ENCODE data around the gene EXOC3.
"Not testable (repeated sequence)": the region's sequence is repeated elsewhere in the genome, so short reads cannot be mapped to it uniquely, and the experiment has no call there.

The EXOC3 gene

GRCh38 chr5:458547-459353 is 15.8 kb downstream of the EXOC3 start:
- DNase-seq, result no peak

- no peak for DNase-seq
Measured at GRCh38 chr5:459562-460272, 16.7 kb downstream of the EXOC3 start.

DNA sequence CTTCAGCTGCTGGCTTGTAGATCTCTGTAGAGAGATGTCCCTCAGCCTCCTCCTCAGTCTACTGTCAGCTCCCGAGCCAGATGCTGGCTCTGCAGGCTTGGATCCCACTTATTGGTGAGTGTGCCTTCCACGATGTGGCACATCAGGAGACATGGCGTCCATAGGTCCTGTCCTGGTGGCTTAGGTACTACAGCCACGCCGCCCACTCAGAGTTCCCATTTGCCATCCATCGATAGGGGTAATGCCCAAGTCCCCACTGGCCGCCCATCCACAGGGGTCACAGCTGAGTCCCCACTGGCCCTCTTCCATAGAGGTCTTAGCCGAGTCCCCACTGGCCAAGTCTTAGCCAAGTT is 17.3 kb downstream of the EXOC3 start:
- no peak for DNase-seq

DNA sequence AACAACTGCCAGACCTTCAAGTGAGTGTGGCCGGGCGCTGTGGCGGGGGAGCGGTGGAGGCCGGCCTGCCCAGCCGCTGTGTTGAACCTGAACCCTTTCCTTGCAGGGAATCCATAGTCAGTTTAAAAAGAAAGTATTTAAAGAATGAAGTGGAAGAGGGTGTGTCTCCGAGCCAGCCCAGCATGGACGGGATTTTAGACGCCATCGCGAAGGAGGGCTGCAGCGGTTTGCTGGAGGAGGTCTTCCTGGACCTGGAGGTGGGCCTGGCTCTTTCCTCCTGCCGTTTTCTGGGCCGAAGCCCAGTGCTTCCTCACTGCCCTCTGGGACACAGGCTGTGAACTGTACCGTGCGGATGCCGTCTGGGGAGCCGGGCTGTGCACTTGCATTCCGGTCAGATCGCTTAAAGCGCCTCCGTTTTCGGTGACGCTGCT is 19.1 kb downstream of the EXOC3 start:
- no peak for DNase-seq

DNA sequence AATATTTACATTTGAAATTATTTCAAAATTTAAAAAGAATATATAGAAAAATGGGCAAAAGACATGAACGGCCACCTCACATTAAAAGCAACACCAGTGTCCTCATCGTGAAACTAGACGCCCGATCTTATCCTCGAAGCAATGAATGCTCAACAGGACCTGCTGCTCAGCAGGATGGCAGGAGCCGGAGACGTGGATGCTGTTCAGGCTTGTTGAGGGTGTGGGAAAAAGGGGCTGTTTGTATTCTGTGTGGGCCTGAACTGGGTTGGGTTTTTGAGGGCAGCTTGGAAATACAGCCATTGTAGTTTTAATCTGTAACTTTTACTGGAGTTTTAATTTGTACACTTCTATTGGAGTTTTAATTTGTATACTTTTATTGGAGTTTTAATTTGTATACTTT is 20.3 kb downstream of the EXOC3 start:
- DNase-seq, result no peak

DNA sequence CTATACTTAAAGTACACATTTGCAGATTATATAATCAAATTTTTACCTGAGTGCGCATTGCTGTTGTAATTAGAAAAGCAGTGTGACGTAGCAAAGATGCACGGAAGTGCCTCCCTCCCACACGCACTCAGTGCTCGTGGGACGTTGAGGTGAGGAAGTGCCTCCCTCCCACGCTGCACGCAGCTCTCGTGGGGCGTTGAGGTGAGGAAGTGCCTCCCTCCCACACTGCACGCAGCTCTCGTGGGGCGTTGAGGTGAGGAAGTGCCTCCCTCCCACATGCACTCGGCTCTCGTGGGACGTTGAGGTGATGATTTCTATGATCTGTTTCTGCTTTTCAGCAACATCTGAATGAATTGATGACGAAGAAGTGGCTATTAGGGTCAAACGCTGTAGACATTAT is 21.0 kb downstream of the EXOC3 start:
- DNase-seq, result no peak

GRCh38 chr5:464446-464842 is 21.5 kb downstream of the EXOC3 start:
- no peak for DNase-seq

DNA sequence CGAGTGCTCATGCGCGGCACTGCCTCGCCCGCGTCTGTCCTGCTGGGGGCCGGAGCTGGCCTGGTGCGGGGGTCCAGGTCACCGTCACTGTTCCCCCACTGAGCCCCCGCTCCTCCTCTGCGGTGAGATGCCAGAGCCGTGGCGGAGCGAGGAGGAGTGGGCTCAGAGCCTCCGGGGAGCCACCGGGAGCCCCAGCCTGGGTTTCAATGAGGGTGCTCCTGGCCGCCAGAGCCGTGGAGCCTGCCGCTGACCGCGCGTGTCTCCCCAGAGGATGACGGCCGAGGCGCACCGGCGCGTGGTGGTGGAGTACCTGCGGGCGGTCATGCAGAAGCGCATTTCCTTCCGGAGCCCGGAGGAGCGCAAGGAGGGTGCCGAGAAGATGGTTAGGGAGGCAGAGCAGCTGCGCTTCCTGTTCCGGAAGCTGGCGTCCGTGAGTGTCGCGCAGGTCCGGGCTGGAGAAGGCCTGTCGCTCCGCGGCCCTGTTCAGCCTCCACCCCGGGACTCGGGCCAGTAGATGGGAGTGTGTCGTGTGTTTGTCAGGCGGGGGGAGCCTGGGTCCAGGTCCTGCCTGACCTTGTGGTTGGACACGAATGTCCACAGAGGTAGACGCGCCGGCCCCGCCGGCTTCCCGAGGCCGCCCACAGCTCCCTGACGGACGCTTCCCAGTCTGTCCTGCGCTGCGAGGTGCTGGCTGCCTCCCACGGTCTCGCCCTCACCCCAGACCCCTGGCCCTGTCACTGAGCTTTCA is 22.0 kb downstream of the EXOC3 start:
- DNase-seq, result no peak

GRCh38 chr5:465591-466403 is 22.8 kb downstream of the EXOC3 start:
- no peak for DNase-seq

DNA sequence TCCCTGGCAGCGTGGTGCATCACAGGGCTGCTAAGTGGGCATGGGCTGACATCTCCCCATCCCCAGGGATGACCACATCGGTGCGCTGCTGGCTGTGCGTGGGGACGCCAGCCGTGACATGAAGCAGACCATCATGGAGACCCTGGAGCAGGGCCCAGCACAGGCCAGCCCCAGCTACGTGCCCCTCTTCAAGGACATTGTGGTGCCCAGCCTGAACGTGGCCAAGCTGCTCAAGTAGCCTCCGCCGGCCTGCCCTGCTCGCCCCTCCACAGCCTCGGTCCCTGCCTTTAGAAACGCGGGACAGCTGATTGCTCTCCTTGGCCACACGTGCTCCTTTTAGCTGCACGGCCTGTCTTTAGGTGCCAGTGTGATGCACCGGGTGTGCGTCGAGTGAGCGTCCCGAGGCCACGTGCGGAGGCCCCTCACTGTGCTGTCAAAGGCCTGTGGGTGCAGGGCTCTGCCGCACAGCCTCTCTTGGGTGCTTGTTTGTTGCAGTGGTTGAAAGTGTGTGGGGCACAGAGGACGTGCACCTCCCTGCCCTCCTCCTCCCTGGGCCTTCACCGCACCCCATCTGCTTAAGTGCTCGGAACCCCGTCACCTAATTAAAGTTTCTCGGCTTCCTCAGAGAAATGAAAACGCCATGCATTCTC is 23.8 kb downstream of the EXOC3 start:
- DNase-seq, result no peak

GRCh38 chr5:468401-468800 is 25.4 kb downstream of the EXOC3 start:
- DNase-seq, result no peak

DNA sequence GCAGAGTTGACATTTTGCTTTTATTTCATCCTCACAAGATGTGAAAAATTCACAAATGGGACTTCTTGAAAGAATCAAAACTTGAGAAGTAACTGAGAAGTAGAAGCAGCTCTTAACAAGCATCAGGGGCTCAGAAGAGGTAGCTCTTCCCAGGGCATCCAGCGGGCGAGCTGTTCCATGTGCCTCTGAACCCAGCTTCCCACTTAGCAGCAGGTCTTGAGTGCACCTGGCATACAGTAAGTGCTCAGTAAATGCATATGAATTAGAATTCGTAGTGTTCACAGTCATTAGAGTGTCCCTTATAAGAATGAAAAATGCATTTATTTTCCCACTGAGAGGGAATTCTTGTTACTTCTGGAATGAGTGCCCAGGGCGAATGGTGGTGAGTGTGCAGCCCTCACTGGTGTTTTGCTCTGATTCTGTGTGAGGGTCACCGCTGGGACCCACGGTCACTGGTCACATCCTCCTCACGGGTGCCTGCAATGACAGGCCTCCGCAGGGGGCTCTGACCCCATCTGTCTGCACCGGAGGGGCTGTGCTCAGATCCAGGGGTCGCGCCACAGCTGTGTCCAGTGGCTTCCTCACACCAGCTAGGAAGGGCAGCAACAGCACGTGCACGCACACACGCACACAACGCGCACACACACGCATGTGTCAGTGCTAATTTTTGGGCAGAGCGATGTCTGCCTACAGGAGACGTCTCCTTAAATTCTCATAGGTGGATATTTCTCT is 26.9 kb downstream of the EXOC3 start:
- DNase-seq, result no peak

GRCh38 chr5:470961-471749 is 28.2 kb downstream of the EXOC3 start:
- DNase-seq, result no peak

GRCh38 chr5:471750-472058 is 28.7 kb downstream of the EXOC3 start:
- DNase-seq, result no peak

GRCh38 chr5:472076-472655 is 29.2 kb downstream of the EXOC3 start:
- no peak for DNase-seq

GRCh38 chr5:472656-473550 is 29.9 kb downstream of the EXOC3 start:
- DNase-seq, result peak; percentile 74

GRCh38 chr5:473551-474192 is 30.7 kb downstream of the EXOC3 start:
- DNase-seq, result no peak

- DNase-seq, result not testable (repeated sequence)
Measured at GRCh38 chr5:474232-474839, 31.4 kb downstream of the EXOC3 start.
